Sigmoid colon (tissue), 7 donors: ENCODE measurements around the gene NKX1-1. TPM values are rescaled to one million over a fixed set of nuclear protein-coding genes. Genes with fewer than 3 reads are reported as not detected.

Source experiments
- DNase-seq: peaks from one replicate; pipeline ENCODE4 v3.0.0-alpha.2; 2019
- H3K27ac ChIP-seq, 4 donors: fragments of 200-600 bp; sonication (generic); one replicate each; pipeline ENCODE4 v1.5.1; 2016 to 2019; ENCODE audit warnings: mild to moderate bottlenecking in 1 of 4
- H3K27me3 ChIP-seq, 3 donors: fragments of 200-600 bp; sonication (generic); one replicate each; pipeline ENCODE4 v1.5.1; 2019; ENCODE audit warnings: mild to moderate bottlenecking in 1 of 3
- H3K36me3 ChIP-seq, 4 donors: fragments of 200-600 bp; sonication (generic); one replicate each; pipeline ENCODE4 v1.5.1; 2016 to 2019
- H3K4me1 ChIP-seq, 4 donors: fragments of 200-600 bp; sonication (generic); one replicate each; pipeline ENCODE4 v1.5.1; 2017 to 2019
- H3K4me3 ChIP-seq, 4 donors: fragments of 200-600 bp; sonication (generic); one replicate each; pipeline ENCODE4 v1.5.1; 2017 to 2019; ENCODE audit warnings: mild to moderate bottlenecking in 2 of 4, moderate library complexity in 1 of 4
- H3K9me3 ChIP-seq, 4 donors: fragments of 200-600 bp in 3 of 4; sonication (generic) in 3 of 4; one replicate each; pipeline versions ENCODE4 v1.5.1 to v1.6.1; 2013 to 2019
- EP300 ChIP-seq, 4 donors: sonication (generic); formaldehyde crosslinking; IDR thresholded peaks; one replicate each; pipeline ENCODE4 v1.6.1; 2017; ENCODE audit warnings: antibody characterized with exemption in 4 of 4
- POLR2A ChIP-seq, 2 donors: fragments of 450-650 bp; IDR thresholded peaks; one replicate each; pipeline ENCODE4 v1.6.1; 2016; ENCODE audit warnings: antibody characterized with exemption in 2 of 2, mild to moderate bottlenecking in 2 of 2, moderate library complexity in 2 of 2
- POLR2AphosphoS5 ChIP-seq, 4 donors: sonication (generic); formaldehyde crosslinking; IDR thresholded peaks; one replicate each; pipeline ENCODE4 v1.6.1; 2017; ENCODE audit warnings: antibody characterized with exemption in 4 of 4
- WGBS, 2 donors: extraction: QIAGEN DNeasy Blood & Tissue Kit; methylation state at CpG; one replicate each; pipeline ENCODE4 v1.1.7; 2013; 5-methylcytosine and 5-hydroxymethylcytosine counted together
- intact Hi-C: fragments of 100-400 bp; cut with DNase I; formaldehyde crosslinking; loops from one replicate; pipeline ENCODE4 v1.15.1; 2023
- polyA plus RNA-seq, 3 donors: library from polyadenylated mRNA; stranded (reverse); fragments of 200-250 nt; gene quantifications; one replicate each; pipeline ENCODE4 v1.2.3, GENCODE V29; 2013
- total RNA-seq, 4 donors: library from RNA; depleted of rRNA; stranded (reverse); fragments of >200 nt; gene quantifications; one replicate each; pipeline ENCODE4 v1.1.0, GENCODE V29; 2016
- TF ChIP-seq, protein P1 (sequence below), 4 experiments: fragments of 450-650 bp in 3 of 4; fragments of 200-600 bp in 1 of 4; IDR thresholded peaks; one replicate each; pipeline ENCODE4 v1.5.1; 2016 to 2019; ENCODE audit warnings: antibody characterized with exemption in 4 of 4, mild to moderate bottlenecking in 3 of 4, moderate library complexity in 2 of 4
- donor health status: healthy with polysubstance abuse.
- donor health status: Bipolar disorder and iron deficiency.
- donor health status: healthy.

The NKX1-1 gene
- total and polyA plus RNA-seq, 7 donors, result not detected

DNA sequence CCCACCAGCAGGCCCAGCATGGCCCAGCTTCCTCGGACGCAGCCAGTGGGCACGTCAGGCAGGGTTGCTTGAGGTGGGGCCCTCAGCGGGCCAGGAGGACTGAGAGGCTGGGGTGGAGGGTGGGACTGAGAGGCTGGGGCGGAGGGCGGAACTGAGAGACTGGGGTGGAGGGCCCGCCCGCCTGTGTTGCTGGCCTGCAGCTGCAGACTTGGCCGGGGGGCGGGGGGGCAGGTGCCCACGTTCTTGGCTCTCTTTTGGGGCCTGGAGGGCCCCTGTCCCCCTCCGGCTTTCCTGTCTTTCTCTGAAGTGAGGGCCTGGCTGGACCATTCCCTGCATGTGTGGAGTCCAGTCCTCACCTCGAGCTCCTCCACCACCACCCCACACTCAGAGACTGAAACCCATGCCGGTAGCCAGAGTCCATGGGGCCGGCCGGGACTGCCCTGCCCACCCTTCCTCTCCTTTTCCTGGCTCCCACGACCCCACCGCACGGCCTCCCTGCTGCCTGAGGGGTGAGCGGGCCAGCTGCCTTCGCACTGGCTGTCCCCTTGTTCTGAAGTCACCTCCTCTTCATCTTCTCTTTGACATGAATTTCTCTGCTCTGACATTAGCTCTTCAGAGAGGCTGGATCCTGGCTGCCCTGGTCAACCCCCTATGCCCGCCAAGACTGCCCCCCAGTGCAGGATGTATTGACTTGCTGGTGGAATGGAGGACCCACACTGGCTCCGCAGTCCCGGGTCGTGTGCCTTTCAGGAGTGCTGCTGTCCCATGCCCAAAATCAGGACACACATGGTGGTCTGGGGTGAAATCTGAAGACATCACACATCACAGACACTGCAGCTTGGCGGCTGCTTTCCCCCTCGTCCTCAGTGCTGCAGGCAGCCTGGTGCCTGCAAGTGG is 10.1 kb upstream of the NKX1-1 start:
- H3K36me3 ChIP-seq, result no peaks in the 10 kb centered on the region
- H3K9me3 ChIP-seq, result no peaks in the 10 kb centered on the region
- no peak overlapping the region for H3K4me3 ChIP-seq
- intact Hi-C loops, result no loop called here
- peak; percentile 40 for DNase-seq
- H3K27ac ChIP-seq, result no peak overlapping the region
- H3K27me3 ChIP-seq, result peaks cover 25 to 97% (median 61%) of the 10 kb centered on the region in 3 donors
- WGBS, 2 donors, result 62 to 68% methylated on average over 27 of the region's 27 CpGs
- H3K4me1 ChIP-seq, result peaks cover 0 to 7% (median 3%) of the 10 kb centered on the region in 4 donors
- no peak for TF ChIP-seq POLR2A (IDR thresholded peaks at IDR 0.05)
- TF ChIP-seq, protein P1, sequence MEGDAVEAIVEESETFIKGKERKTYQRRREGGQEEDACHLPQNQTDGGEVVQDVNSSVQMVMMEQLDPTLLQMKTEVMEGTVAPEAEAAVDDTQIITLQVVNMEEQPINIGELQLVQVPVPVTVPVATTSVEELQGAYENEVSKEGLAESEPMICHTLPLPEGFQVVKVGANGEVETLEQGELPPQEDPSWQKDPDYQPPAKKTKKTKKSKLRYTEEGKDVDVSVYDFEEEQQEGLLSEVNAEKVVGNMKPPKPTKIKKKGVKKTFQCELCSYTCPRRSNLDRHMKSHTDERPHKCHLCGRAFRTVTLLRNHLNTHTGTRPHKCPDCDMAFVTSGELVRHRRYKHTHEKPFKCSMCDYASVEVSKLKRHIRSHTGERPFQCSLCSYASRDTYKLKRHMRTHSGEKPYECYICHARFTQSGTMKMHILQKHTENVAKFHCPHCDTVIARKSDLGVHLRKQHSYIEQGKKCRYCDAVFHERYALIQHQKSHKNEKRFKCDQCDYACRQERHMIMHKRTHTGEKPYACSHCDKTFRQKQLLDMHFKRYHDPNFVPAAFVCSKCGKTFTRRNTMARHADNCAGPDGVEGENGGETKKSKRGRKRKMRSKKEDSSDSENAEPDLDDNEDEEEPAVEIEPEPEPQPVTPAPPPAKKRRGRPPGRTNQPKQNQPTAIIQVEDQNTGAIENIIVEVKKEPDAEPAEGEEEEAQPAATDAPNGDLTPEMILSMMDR (IDR thresholded peaks at IDR 0.05), result no peak
- TF ChIP-seq POLR2AphosphoS5 (IDR thresholded peaks at IDR 0.05), result no peak
- no peak for TF ChIP-seq EP300 (IDR thresholded peaks at IDR 0.05)

DNA sequence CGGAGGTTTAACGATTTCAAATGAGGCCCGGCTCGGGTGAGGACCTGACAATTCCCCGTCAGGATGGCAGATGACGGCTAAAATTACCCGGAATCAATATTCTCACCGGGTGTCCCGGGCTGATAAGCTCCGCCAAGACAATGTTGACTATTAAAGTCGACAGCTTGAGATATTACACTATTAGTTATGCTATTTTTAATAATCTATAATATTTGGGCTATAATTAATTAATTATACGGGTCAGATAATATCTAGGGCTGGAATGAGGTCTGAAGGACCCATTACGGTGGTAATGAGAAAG is 9.4 kb upstream of the NKX1-1 start:
- Histone ChIP-seq H3K4me1 (peaks cover 0 to 7% (median 3%) of the 10 kb centered on the region in 4 donors), H3K36me3 (no peaks in the 10 kb centered on the region), H3K27ac (no peak overlapping the region), H3K27me3 (peaks cover 30 to 97% (median 67%) of the 10 kb centered on the region in 3 donors), H3K9me3 (no peaks in the 10 kb centered on the region), H3K4me3 (no peak overlapping the region)
- TF ChIP-seq, protein P1 (IDR thresholded peaks at IDR 0.05), result no peak
- TF ChIP-seq POLR2AphosphoS5 (IDR thresholded peaks at IDR 0.05) (no peak), POLR2A (IDR thresholded peaks at IDR 0.05) (no peak), EP300 (IDR thresholded peaks at IDR 0.05) (no peak)
- intact Hi-C loops, result no loop called here
- WGBS, 2 donors, result 65 to 71% methylated on average over 13 of the region's 13 CpGs
- peak; percentile 11 for DNase-seq

DNA sequence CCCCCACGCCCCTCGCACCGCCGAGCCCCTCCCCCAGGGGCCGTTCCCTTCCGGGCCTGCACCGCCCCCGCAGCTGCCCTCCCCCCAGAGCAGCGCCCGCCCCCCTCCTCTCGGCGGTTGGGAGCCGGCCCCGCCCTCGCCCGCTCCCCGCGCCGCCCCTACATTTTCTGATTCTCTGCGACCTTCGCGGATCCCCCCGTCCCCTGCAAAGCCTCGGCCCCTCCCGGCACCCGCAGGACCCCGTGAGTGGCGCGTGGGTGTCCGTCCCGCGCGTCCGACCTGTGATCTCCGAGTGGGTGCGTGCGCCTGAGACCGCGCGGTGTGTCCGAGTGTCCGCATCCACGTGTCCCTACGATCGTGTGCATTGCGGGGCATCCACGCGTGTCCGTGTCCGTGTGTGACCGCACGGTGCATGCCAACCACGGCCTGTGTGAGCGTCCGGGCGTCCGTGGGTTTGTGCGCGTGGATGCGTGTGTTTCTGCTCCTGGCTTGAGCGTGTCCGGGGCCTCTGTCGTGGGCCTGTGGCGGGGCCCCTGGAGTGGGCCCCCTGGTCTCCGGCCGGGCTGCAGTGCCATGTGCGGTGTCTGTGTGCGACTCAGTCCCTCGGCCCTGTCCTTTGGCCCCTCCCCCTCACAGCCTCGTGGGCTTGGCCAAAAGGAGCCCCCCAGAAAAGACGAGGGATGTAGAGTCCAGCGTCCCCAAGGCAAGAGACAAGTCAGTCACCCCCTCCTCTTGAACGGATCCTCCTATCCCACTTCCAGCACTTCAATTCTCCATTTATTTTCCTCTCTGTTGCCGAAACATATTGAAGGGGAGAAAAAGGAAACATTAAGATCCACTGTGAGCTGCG is 8.8 kb upstream of the NKX1-1 start:
- intact Hi-C loops, result no loop called here
- no peak overlapping the region for H3K27ac ChIP-seq
- 38 to 54% methylated on average over 69 to 74 of the region's 75 CpGs for WGBS, 2 donors
- H3K36me3 ChIP-seq, result no peaks in the 10 kb centered on the region
- no peaks in the 10 kb centered on the region for H3K9me3 ChIP-seq
- TF ChIP-seq POLR2AphosphoS5 (IDR thresholded peaks at IDR 0.05) (no peak), EP300 (IDR thresholded peaks at IDR 0.05) (no peak), POLR2A (IDR thresholded peaks at IDR 0.05) (no peak)
- TF ChIP-seq, protein P1 (IDR thresholded peaks at IDR 0.05), result no peak
- H3K4me1 ChIP-seq, result peaks cover 0 to 7% (median 3%) of the 10 kb centered on the region in 4 donors
- peak; percentile 48 for DNase-seq
- H3K27me3 ChIP-seq, result peaks cover 30 to 96% (median 67%) of the 10 kb centered on the region in 3 donors
- no peak overlapping the region for H3K4me3 ChIP-seq

DNA sequence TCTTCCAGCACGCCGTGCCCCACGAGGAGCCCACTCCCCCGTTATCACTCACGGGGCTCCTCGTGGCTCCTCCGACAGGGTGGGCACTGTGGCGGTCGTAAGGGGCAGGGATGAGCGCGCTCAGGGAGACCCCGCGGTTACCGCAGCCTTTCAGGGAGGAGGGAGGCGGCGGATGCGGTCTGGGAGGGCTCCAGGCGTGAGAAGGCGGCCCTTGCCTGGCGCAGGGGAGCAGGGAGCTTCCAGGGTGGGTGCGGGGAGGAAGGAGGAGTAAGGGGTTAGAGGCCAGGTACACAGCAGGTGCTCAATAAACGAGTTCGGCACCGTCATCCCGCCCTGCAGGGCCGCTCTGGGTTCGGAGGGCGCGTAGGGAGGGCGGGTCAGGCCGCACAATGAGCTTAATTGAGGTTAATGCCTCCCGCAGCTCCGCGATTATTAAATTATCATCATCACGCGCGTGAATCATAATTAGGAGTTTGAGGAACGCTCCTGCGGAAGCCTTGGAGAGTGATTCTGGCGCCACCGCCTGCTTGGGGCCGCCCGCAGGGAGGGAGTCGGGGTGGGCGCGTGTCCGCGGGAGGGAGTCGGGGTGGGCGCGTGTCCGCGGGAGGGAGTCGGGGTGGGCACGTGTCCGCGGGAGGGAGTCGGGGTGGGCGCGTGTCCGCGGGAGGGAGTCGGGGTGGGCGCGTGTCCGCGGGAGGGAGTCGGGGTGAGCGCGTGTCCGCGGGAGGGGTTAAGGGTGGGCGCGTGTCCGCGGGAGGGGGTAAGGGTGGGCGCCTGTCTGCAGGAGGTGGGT is 7.6 kb upstream of the NKX1-1 start:
- no peak overlapping the region for H3K27ac ChIP-seq
- DNase-seq, result peak; percentile 9
- H3K4me1 ChIP-seq, result peaks cover 0 to 7% (median 3%) of the 10 kb centered on the region in 4 donors
- H3K27me3 ChIP-seq, result peaks cover 36 to 96% (median 74%) of the 10 kb centered on the region in 3 donors
- intact Hi-C loops, result no loop called here
- no peak overlapping the region for H3K4me3 ChIP-seq
- H3K36me3 ChIP-seq, result no peaks in the 10 kb centered on the region
- 24 to 48% methylated on average over 75 to 76 of the region's 77 CpGs for WGBS, 2 donors
- TF ChIP-seq POLR2AphosphoS5 (IDR thresholded peaks at IDR 0.05) (no peak), POLR2A (IDR thresholded peaks at IDR 0.05) (no peak), EP300 (IDR thresholded peaks at IDR 0.05) (no peak)
- TF ChIP-seq, protein P1 (IDR thresholded peaks at IDR 0.05), result no peak
- no peaks in the 10 kb centered on the region for H3K9me3 ChIP-seq
